ENCODE results near the gene PHLPP2.
A peak's percentile ranks its signal among the peaks of the same experiment; 100 is the strongest.

The PHLPP2 gene

DNA sequence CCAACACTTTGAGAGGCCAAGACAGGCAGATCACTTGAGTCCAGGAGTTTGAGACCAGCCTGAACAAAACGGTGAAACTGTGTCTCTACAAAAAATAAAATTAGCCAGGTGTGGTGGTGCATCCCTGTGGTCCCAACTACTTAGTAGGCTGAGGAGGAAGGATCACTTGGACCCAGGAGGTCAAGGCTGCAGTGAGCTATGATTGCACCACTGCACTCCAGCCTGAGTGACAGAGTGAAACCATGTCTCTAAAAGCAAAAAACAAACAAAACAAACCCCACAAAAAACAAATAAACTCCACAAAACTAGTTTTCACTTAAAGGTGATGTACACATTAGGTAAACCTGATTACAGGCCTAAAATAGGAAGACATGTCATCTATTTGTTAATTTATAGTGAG lies 58.2 kb downstream of the PHLPP2 start:
- DNase-seq (ENCODE audit: low read depth): no peak

DNA sequence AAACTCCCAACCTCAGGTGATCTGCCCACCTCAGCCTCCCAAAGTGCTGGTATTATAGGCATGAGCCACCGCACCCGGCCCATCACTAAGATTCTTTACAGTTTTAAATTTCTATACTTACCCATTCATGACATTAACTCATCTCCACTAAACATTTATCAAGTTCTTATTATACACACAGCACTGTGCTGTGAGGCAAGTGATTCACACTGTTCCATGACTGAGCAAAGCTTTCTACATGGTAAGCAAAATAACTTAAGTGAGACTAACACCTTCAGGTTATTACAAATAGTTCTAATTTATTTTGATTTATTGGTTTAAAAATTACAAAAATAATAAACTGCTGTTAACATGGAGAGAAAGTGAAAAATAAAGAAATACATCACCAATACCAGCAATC lies 65.0 kb downstream of the PHLPP2 start:
- TF ChIP-seq, protein P1, sequence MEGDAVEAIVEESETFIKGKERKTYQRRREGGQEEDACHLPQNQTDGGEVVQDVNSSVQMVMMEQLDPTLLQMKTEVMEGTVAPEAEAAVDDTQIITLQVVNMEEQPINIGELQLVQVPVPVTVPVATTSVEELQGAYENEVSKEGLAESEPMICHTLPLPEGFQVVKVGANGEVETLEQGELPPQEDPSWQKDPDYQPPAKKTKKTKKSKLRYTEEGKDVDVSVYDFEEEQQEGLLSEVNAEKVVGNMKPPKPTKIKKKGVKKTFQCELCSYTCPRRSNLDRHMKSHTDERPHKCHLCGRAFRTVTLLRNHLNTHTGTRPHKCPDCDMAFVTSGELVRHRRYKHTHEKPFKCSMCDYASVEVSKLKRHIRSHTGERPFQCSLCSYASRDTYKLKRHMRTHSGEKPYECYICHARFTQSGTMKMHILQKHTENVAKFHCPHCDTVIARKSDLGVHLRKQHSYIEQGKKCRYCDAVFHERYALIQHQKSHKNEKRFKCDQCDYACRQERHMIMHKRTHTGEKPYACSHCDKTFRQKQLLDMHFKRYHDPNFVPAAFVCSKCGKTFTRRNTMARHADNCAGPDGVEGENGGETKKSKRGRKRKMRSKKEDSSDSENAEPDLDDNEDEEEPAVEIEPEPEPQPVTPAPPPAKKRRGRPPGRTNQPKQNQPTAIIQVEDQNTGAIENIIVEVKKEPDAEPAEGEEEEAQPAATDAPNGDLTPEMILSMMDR (IDR thresholded peaks at IDR 0.05; ENCODE audit: low read depth, low read length, missing control alignments): no peak
- no peak overlapping the region for H3K4me3 ChIP-seq (ENCODE audit: low read depth, low read length)
- in situ Hi-C loops (cut with HindIII; ENCODE audit: low sequenced_read_pairs): no loop called here
- no peak for DNase-seq (ENCODE audit: low read depth)

More for the DNA sequence above, 58.2 kb downstream of the PHLPP2 start:
- in situ Hi-C loops (cut with HindIII; ENCODE audit: low sequenced_read_pairs): no loop called here
- TF ChIP-seq, protein P1 (IDR thresholded peaks at IDR 0.05; ENCODE audit: low read depth, low read length, missing control alignments): no peak
- no peak overlapping the region for H3K4me3 ChIP-seq (ENCODE audit: low read depth, low read length)

DNA sequence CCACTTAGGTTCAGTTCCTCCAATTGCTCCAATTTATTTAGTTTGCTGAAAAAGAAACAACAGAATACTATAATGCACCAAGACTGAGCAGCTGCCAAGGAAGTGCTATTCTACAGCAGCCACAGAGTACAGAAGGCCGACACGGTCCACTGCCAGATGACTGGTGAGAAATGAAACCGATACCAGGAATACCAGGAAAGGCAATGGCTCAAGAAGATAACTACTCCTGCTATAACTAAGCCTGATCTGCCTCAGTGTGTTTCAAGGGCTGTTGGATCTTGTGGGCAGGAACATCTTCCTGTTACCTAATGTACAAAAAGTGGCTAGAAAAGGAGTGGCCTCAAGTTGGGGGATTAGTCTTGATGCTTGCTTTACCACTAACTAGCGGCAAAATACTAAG lies 65.7 kb downstream of the PHLPP2 start:
- no peak for DNase-seq (ENCODE audit: low read depth)
- TF ChIP-seq, protein P1 (IDR thresholded peaks at IDR 0.05; ENCODE audit: low read depth, low read length, missing control alignments): no peak
- H3K4me3 ChIP-seq (ENCODE audit: low read depth, low read length): no peak overlapping the region
- in situ Hi-C loops (cut with HindIII; ENCODE audit: low sequenced_read_pairs): no loop called here

- no peak for DNase-seq (ENCODE audit: low read depth)
- TF ChIP-seq, protein P1 (IDR thresholded peaks at IDR 0.05; ENCODE audit: low read depth, low read length, missing control alignments): no peak
- H3K4me3 ChIP-seq (ENCODE audit: low read depth, low read length): no peak overlapping the region
- in situ Hi-C loops (cut with HindIII; ENCODE audit: low sequenced_read_pairs): no loop called here
Observed at GRCh38 chr16:71649704-71650103, 74.8 kb downstream of the PHLPP2 start.

DNA sequence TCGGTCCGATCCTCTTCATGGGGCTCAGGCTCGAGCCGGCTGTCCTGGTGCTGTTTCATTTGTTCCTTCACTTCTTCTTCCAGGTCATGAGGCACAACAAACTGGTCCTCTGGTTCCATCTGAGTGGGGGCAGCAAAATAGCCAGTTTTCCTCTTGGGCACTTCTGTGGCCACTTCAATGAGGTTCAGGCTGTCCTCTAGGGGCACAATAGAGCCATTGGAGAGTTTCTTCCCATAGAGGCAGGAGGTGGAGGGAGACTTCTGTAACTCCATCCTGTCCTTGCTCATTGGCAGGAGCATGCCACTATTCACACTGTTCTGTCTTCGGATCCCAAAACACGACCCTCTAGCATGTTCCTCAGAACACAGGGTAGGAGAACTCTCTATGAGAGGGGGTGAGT lies 75.6 kb downstream of the PHLPP2 start:
- H3K4me3 ChIP-seq (ENCODE audit: low read depth, low read length): no peak overlapping the region
- no peak for DNase-seq (ENCODE audit: low read depth)
- in situ Hi-C loops (cut with HindIII; ENCODE audit: low sequenced_read_pairs): no loop called here
- TF ChIP-seq, protein P1 (IDR thresholded peaks at IDR 0.05; ENCODE audit: low read depth, low read length, missing control alignments): peak; percentile 38

DNA sequence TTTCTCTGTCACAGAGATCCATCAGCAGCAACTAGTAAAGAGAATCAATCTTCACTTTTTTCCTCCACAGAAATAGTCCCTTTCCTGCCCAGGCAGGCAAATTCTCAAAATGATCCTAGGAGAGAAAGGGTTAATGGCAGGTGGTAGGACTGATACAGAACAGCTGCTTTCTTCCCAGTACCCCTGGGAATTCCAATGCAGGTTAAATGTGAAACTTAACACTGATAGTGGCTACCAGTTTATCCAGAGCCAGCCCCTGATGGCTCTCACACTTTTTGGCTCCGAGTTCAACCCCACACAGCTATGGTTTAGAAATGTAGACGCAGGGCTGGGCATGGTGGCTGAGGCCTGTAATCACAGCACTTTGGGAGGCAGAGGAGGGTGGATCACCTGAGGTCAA lies 76.3 kb downstream of the PHLPP2 start:
- no peak for DNase-seq (ENCODE audit: low read depth)
- TF ChIP-seq, protein P1 (IDR thresholded peaks at IDR 0.05; ENCODE audit: low read depth, low read length, missing control alignments): no peak
- in situ Hi-C loops (cut with HindIII; ENCODE audit: low sequenced_read_pairs): no loop called here
- no peak overlapping the region for H3K4me3 ChIP-seq (ENCODE audit: low read depth, low read length)

GRCh38 chr16:71647391-71647790 lies 77.1 kb downstream of the PHLPP2 start:
- in situ Hi-C loops (cut with HindIII; ENCODE audit: low sequenced_read_pairs): no loop called here
- DNase-seq (ENCODE audit: low read depth): no peak
- H3K4me3 ChIP-seq (ENCODE audit: low read depth, low read length): no peak overlapping the region
- TF ChIP-seq, protein P1 (IDR thresholded peaks at IDR 0.05; ENCODE audit: low read depth, low read length, missing control alignments): no peak
